Lung (tissue), 12 donors: ENCODE measurements around the gene LSS. TPM values are rescaled to one million over a fixed set of nuclear protein-coding genes. Genes with fewer than 3 reads are reported as not detected.
A peak's percentile ranks its signal among the peaks of the same experiment; 100 is the strongest.

Source experiments
- ATAC-seq: fragments of 200-7000 bp; cut with Tn5 transposase; one replicate; pipeline ENCODE4 v1.9.1; 2020; ENCODE audit warnings: moderate number of reproducible peaks; ENCODE audit not compliant: insufficient read depth, low FRiP score
- DNase-seq, 3 donors: peaks; one replicate each; pipeline ENCODE4 v3.0.0-alpha.2; 2013 to 2017
- H3K27ac ChIP-seq, 2 donors: one replicate each; pipeline ENCODE4 v1.5.1; 2013; ENCODE audit warnings: mild to moderate bottlenecking in 2 of 2, moderate library complexity in 2 of 2, control low read depth in 1 of 2, inconsistent platforms in 1 of 2, low read depth in 1 of 2, low read length in 1 of 2
- H3K27me3 ChIP-seq, 3 donors: one replicate each; pipeline ENCODE4 v1.5.1; 2013; ENCODE audit warnings: low read length in 2 of 3; ENCODE audit not compliant: control insufficient read depth in 3 of 3, insufficient read depth in 3 of 3
- H3K36me3 ChIP-seq, 4 donors: one replicate each; pipeline ENCODE4 v1.5.1; 2013; ENCODE audit warnings: low read length in 4 of 4, mild to moderate bottlenecking in 1 of 4, moderate library complexity in 1 of 4; ENCODE audit not compliant: control insufficient read depth in 4 of 4, insufficient read depth in 4 of 4
- H3K4me1 ChIP-seq, 5 donors: one replicate each; pipeline ENCODE4 v1.5.1; 2013; ENCODE audit warnings: low read length in 5 of 5, mild to moderate bottlenecking in 2 of 5, moderate library complexity in 1 of 5; ENCODE audit not compliant: control insufficient read depth in 5 of 5, insufficient read depth in 5 of 5
- H3K4me3 ChIP-seq: one replicate; pipeline ENCODE4 v1.5.1; 2013; ENCODE audit warnings: mild to moderate bottlenecking, control low read depth, moderate library complexity
- H3K9ac ChIP-seq, 2 donors: one replicate each; pipeline ENCODE4 v1.5.1; 2013; ENCODE audit warnings: low read length in 2 of 2, control low read depth in 1 of 2; ENCODE audit not compliant: insufficient read depth in 1 of 2
- H3K9me3 ChIP-seq, 4 donors: one replicate each; pipeline ENCODE4 v1.5.1; 2013; ENCODE audit warnings: low read length in 3 of 4, mild to moderate bottlenecking in 1 of 4, moderate library complexity in 1 of 4; ENCODE audit not compliant: control insufficient read depth in 4 of 4, insufficient read depth in 3 of 4
- WGBS, 2 donors: extraction: QIAGEN DNeasy Blood & Tissue Kit; methylation state at CpG; one replicate each; pipeline ENCODE4 v1.1.7; 2013; 5-methylcytosine and 5-hydroxymethylcytosine counted together
- polyA plus RNA-seq, 2 donors: library from polyadenylated mRNA; stranded (reverse); fragments of 200-250 nt; gene quantifications; one replicate each; pipeline ENCODE4 v1.2.1, GENCODE V29; 2013
- total RNA-seq, 2 donors: library from RNA; depleted of rRNA in 1 of 2; stranded (reverse); fragments of >200 nt in 1 of 2; gene quantifications; one replicate each; pipeline ENCODE4 v1.2.1, GENCODE V29; 2014 to 2021
- TF ChIP-seq, protein P1 (sequence below): IDR thresholded peaks from 2 replicates; pipeline ENCODE4 v1.5.1; 2012; ENCODE audit warnings: mild to moderate bottlenecking; ENCODE audit errors: control extremely low read depth, extremely low read depth
- donor health status: control.
- donor health status: control.
- donor health status: Bipolar disorder and iron deficiency.
- donor health status: healthy.
- donor health status: DM: yes; HTN: yes; CAD: no.

LSS gene
- total and polyA plus RNA-seq, 4 donors: 54.6 to 152 (median 98.8) TPM

DNA sequence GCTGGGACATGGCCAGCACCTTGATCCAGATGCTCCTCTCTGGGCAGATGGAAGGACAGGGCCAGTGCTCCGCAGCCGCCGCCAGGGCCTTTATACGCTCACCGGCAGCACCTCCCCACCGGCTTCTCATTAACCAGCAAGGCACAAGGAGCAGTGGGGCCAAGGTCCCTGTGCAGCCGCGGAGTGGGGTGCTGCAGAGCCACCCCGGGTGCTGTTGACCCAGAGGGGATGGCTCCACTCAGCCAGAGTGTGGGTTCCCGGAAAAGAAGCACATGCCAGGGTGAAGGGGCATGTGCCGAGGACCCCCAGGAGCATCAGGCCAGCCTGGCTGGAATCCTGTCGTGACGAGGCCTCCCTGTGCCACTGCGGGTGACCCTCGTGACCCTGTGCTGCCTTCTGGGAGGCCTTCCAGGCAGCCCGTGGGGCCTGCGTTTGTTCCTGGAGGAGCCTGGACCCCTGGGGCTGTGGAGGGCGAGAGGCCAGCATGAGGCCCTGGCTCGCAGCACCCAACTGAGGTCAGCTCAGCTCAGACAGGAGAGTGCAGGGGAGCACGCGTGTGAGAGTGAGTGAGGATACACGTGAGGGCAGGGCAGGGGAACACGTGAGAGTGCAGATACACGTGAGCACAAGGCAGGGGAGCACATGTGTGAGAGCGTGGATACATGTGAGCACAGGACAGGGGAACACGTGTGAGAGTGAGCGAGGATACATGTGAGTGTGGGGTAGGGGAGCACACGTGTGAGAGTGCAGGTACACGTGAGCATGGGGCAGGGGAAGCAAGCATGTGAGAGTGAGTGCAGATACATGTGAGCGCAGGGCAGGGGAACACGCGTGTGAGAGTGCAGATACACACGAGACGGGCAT is 72.8 kb downstream of the LSS start, which contains the start of gene FTCD:
FTCD (minus strand) TSS at position 66 of the 864 bp plus-strand sequence; CDS start at position 10, 56 bp downstream.
- Histone ChIP-seq H3K36me3 (peaks cover 0 to 3% (median 0%) of the 10 kb centered on the region in 4 donors), H3K9me3 (peaks cover 0 to 1% (median 0%) of the 10 kb centered on the region in 4 donors), H3K9ac (no peak within 1 kb of the TSS), H3K27me3 (no peaks in the 10 kb centered on the region), H3K27ac (no peak within 1 kb of the TSS), H3K4me3 (no peak within 1 kb of the TSS), H3K4me1 (peaks cover 0 to 13% (median 6%) of the 10 kb centered on the region in 5 donors)
- DNase-seq (peak in 1 of 3 donors; percentile 9), ATAC-seq (no peak)
- TF ChIP-seq, protein P1, sequence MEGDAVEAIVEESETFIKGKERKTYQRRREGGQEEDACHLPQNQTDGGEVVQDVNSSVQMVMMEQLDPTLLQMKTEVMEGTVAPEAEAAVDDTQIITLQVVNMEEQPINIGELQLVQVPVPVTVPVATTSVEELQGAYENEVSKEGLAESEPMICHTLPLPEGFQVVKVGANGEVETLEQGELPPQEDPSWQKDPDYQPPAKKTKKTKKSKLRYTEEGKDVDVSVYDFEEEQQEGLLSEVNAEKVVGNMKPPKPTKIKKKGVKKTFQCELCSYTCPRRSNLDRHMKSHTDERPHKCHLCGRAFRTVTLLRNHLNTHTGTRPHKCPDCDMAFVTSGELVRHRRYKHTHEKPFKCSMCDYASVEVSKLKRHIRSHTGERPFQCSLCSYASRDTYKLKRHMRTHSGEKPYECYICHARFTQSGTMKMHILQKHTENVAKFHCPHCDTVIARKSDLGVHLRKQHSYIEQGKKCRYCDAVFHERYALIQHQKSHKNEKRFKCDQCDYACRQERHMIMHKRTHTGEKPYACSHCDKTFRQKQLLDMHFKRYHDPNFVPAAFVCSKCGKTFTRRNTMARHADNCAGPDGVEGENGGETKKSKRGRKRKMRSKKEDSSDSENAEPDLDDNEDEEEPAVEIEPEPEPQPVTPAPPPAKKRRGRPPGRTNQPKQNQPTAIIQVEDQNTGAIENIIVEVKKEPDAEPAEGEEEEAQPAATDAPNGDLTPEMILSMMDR: no peak
- WGBS, 2 donors: 85 to 91% methylated on average over 34 of the region's 34 CpGs

DNA sequence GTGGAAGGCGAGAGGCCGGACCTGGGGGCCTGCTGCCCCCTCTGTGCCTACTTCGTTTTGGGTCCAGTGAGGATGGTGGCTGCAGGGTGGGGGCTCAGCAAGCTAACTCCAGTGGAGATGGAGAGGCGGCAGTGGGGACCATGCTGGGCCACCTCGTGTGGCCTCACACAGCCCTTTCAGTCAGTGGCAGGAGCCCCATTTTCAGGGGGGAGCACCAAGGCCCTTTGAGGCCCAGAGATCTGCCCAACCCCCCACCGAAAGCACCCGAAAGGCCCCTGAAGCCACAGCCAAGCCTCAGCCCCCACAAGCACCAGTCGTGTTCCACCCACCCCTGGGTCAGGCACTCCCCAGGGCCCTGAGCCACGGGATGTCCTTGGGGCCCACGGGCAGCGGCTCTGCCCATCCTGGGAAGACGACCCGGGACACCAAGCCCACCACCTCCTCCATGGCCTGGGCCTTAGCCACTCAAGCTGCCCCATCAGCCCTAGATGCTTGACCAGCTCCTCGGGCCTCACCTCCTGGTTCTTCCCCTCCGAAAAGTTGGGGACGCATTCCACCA is 73.5 kb downstream of the LSS start:
- no peaks in the 10 kb centered on the region for H3K9me3 ChIP-seq
- TF ChIP-seq, protein P1: no peak
- WGBS, 2 donors: 89 to 92% methylated on average over 15 to 16 of the region's 16 CpGs
- H3K27ac ChIP-seq: no peak overlapping the region
- H3K4me3 ChIP-seq: no peak overlapping the region
- ATAC-seq (no peak), DNase-seq (peak in 1 of 3 donors; percentile 10)
- peaks cover 0 to 3% (median 0%) of the 10 kb centered on the region in 4 donors for H3K36me3 ChIP-seq
- no peaks in the 10 kb centered on the region for H3K27me3 ChIP-seq
- no peak overlapping the region for H3K9ac ChIP-seq
- H3K4me1 ChIP-seq: peaks cover 0 to 13% (median 6%) of the 10 kb centered on the region in 5 donors

DNA sequence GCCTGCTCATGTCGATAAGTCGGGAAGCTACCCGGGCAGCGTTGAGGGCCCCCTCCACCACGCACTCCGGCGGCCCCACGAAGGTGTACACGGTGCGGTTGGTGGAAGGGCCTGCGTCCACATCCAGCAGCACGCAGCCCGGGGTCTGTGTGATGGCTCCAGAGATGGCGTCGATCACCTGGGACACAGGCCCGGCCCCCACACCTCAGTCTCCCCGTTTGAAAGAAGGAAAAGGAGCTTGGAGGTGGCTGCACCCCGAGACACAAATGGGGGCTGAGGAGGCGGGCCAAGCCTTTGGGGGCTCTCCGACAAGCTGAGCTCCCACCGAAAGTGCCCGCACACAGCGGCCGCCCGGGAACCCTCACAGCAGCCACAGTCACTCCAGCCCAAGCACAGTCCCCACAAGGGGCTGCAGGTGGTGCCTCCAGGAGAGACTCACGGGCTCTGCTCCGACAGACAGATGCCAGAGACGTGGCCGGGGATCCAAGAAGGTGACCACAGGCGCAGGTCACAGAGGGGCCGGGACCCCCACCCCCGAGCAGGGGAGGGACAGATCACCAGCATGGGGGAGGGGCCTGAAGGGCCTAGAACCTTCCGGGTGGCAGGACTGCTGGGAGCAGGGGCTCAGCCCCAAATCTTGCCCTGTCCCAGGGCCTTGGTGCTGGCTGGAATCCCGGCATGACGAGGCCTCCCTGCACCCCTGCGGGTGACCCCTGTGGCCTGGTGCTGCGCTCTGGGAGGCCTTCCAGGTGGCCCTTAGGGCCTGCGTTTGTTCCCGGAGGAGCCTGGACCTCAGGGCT is 74.2 kb downstream of the LSS start:
- Histone ChIP-seq H3K4me1 (peaks cover 0 to 13% (median 6%) of the 10 kb centered on the region in 5 donors), H3K9me3 (no peaks in the 10 kb centered on the region), H3K27ac (no peak overlapping the region), H3K9ac (no peak overlapping the region), H3K36me3 (peaks cover 0 to 3% (median 0%) of the 10 kb centered on the region in 4 donors), H3K27me3 (no peaks in the 10 kb centered on the region), H3K4me3 (no peak overlapping the region)
- DNase-seq (peak in 1 of 3 donors; percentile 10), ATAC-seq (no peak)
- 92 to 93% methylated on average over 38 to 39 of the region's 39 CpGs for WGBS, 2 donors
- TF ChIP-seq, protein P1: no peak
